GM18511 (cell line): Measurements from ENCODE around the gene GCSAM.

ENCODE experiments used
- ATAC-seq: cut with Tn5 transposase; IDR thresholded peaks from one replicate; pipeline ENCODE4 v1.9.1; 2021; ENCODE audit warnings: mild to moderate bottlenecking, moderate library complexity; ENCODE audit not compliant: unreplicated experiment

Gene GCSAM

DNA sequence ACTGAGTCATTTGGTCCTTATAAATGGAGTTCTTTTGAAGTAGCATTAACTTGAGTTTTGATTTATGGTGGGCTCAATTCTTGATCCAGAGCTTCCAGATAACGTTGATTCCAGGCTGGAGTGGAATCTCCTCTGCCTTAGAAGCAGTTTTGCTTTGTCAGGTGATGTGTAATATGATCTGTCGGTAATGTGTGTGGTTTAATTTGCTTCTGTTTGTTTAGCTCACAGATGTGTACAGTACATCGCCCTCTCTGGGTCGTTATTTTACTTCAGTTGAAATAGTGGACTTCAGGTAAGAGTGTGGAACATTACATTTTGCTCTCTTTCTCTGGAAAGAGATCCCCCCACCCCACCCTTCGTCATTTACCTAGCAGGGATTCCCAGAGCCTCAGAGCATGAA, 23.7 kb downstream of the GCSAM start:
- ATAC-seq = no peak

DNA sequence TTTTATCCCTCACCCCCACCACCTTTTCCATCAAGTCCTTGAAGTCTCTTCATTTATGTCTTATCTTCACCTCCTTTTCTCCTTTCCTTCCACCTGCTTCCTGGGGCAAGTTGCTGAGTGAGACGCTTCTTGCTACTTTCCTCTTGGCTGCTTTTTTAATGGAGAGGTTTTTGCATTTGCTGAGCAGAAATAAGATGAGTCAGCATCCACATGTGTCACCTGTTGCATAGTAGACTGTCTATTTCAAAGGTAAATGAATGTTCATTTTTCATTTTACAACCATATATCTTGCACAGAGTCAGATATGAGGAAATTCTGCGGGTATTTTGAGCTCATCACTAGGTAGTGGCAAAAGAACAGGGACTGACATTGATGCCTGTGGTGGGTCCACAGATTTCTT, 28.3 kb downstream of the GCSAM start:
- ATAC-seq = no peak

DNA sequence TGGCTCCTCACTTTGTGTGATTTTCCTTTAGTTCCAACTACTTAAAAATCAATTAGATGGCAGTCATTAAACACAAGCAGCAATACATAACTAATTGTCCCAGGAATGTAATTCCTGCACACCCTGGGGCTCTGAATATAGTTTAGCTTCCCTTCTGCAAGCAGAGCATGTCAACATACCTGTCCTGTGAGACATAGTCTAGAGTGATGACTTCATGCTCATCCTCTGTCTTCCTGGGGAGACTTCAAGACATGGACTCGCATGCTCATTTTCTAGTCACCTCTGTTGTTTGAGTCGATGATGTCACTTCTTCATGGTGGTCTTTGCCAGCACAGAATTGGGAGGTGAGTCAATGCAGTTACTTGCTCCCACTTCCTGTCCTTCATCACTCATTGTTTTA, 31.1 kb downstream of the GCSAM start:
- no peak for ATAC-seq

DNA sequence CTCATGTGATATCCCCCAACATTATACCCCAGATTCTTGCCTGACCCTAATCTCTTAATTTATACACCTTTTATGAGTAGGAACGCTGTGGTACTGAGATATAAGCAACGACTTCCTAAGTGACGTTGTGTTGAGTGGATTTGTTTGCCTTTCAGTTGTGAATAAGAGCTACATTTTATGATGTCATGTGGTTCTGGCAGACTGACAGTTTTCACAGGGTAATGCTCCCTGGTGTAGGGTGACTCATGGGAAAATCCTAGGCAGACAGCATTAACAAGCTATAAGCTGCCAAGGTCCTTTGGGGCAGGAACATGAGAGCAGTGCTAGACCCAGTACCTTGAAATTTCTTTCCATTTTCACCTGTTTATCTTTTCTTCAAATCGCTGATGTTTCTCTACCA, 35.7 kb downstream of the GCSAM start:
- peak; percentile 66 for ATAC-seq

DNA sequence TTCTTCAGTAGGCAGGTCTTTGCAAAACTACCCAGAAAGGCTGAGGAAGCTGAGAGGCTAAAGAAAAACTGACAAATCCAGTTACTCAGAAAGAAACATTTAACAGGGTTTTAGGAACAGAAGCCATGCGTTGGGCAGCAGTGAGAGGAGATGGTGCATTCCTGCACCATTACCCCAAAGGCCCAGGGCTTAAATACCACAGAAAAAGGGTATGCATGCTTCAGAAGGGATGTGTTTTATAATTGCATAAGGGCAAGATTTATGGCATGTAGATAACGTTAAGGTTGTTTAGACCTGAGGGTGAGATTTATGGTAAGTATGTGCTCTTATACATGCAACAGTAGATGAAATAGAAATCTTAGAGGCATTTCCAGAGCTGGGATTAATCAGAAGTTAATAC, 36.9 kb downstream of the GCSAM start:
- ATAC-seq = no peak

DNA sequence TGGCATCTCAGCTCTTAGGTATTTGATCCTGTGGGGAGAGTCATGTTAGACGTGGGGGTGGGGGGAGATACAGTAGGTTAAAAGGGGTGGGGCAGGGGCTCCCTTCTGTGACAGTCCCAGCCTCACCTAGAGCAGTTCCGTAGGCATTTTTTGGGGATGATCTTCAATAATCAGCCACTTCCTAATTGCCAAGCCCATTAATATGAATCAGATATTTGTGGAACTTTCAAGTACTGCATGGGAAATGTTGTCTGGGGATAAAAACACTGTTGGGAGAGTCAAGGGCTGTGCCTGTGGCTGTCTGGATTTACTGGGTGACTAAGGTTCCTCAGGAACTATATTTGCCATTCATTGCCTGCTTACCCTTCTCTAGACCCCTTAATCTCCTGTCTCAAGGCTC, 37.3 kb downstream of the GCSAM start:
- ATAC-seq = no peak

DNA sequence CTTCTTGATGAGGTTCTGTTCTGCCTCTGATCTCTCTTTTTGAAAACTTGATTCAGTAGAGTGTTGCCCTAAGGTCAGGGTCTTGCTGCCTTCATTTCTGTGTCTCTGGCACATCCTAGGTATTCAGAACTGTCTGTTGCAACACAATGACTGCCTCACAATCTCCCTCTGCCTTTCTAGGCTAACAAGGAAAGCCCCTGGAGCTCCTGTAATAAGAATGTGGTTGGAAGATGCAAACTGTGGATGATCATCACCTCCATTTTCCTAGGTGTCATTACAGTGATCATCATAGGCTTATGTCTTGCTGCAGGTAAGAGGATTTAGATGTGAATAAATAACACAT, 39.9 kb downstream of the GCSAM start:
- ATAC-seq = no peak

DNA sequence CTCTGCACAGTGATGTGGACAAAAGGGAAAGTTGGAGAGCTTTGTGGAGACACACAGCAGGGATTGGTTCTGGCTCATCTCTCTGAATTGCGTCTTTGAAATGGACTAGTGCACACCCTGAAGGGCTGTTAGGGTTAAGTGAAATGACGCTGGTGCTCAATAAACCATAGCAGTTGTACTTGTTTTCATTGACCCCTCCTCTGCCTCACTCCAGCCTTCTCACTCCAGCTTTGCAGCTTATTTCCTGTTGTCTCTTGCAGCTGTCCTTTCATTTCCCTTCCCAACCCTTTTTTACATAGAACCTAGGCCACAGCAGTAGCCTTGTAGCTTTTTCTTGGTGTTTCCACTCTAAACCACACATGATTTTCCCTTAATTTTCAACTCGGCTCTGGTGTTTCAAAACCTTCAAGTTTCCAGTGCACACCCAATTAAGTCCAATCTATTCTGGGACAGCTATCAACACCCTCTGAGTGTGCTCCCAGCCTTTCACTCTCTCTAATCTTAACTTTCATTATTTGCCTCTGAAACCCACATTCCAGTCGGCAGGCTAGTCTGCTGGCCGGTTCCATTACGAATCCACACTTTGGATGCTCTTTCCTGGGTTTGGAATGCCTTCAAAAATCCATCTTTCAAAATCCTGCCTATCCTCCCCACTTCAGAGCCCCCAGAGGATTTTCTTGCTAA, 40.4 kb downstream of the GCSAM start:
- ATAC-seq = peak; percentile 51

DNA sequence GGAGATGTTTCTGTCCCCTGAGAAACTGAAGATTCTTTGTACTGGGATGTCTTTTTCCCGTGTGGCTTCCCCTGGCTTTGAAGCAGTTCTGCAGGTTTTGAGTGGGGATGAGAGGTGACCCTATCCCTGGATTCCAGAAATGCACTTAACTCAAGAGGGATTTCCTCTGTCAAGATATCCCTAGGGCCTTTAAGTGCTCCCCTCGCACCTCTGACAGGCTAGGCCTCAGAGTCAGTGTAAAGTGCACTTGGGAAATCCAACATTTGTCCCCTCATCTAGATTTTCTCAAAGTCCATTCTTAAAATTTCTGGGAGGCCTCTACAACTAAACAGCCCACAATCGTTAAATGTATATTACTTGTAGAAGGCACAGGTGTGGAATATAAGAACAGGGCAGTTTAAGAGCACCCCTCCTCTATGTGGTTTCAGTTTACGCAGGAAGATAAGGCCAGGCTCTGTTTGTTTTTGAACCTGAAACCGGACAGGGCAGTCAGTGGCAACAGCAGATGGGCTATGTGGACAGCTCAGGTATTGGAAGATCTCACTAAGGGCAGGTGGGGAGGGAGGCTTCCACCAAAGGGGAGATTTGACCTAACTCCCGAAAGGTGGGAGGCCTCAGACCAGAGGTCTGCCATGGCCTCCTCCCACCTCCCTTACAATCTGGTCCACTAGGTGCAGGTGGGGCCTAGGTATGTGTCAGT, 42.0 kb downstream of the GCSAM start:
- ATAC-seq = no peak

DNA sequence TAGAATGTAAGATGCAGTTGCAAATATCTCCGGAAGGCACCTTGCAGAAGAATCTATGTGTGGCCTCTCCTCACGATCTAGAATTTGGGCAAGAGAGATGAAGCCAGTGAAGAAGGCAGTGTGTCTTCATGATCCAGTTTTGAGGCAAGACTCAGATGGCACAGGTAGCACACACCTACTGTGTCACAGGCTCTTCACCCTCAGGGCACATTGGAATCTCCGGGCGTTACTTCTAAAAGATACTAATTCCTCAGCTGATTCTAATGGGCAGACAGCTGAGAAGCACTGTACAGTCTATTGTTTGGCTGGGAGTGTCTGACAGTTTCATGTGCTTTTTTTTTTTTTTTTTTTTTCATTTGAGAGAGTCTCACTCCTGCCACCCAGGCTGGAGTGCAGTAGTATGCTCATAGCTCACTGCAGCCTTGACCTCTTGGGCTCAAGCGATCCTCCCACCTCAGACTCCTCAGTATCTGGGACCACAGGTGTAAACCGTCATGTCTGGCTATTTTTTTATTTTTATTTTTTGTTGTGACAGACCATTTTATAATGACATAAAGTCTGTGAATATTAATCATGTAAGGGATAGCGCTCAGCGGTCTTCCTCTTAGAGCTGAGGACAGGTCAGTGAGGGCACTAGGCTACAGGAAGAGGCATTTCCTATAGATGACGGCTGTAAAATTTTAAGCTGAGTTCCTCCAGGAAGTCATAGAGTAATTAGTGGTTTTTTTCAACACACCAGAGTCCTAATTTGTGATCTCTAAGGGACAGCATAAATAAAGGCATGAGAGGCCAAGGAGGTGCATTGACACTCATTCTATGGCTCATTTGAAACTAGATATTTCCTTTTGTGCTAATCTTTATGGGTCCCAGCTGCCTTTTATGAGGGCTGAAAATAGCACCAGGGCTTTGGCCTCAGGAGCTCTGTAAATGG, 42.8 kb downstream of the GCSAM start:
- ATAC-seq = no peak

DNA sequence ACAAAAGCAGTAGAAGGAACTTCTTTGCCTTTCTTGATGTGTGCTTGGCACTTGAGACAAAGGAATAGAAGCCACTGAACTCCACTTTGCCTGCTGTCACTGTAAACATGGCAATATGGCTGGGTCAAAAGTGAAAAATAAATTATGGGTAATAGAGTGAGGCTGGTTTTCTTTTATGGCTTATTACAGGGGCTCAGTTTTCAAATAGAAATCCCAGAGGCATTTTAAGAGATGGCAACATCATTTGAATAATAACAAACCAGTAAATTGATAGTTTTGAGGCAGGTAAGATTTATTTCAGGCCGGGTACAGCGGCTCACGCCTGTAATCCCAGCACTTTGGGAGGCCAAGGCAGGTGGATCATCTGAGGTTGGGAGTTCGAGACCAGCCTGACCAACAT, 44.1 kb downstream of the GCSAM start:
- no peak for ATAC-seq

DNA sequence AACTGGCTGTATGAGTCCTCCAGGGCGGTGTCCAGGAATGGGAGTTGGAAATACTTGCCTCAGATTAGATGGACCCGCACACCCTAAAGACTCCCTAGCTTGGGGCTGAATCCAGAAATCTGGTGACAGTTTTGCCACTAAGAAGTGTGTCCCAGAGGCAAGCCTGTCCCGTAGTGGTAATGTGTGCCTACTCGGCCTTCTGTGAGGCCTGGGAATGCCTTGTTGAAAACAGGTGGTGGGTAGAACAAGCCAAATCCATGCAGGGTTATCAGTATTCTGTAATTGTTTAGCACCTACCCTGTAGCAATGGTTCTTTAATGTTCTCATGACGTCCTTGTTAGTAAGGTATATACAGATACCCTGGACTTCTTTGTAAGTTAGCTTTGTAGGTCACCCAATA, 45.3 kb downstream of the GCSAM start:
- ATAC-seq = no peak

DNA sequence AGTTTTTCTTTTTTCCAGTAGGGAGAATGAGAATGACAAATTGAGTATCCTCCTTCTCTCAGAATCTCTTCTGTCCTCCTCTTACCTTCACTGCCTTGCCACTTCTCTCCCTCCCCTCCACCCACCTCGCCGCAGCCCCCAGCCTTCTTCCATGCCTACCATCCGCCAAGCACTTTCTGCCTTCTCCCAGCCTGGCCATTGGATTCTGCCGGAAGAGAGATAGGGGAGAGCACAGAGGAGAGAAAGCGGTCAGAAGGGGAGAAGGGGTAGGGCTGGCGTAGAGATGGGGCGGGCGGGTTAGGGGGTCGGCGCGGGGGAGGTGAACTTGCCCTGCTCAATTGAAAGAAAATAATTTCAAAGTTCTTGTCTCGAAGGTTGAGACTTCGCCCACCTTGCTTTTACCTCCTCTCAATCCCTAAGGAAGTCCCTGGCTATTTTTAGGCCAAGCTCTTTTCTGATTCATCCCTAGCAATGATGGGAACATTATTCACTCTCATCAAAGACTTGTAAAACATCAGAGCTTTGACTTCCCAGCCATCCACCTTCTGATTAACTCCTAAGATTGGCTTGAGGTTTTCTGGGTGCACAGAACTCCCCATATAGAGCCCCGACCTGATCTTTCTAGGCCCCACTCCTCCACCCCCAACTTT, 46.0 kb downstream of the GCSAM start:
- ATAC-seq = no peak

DNA sequence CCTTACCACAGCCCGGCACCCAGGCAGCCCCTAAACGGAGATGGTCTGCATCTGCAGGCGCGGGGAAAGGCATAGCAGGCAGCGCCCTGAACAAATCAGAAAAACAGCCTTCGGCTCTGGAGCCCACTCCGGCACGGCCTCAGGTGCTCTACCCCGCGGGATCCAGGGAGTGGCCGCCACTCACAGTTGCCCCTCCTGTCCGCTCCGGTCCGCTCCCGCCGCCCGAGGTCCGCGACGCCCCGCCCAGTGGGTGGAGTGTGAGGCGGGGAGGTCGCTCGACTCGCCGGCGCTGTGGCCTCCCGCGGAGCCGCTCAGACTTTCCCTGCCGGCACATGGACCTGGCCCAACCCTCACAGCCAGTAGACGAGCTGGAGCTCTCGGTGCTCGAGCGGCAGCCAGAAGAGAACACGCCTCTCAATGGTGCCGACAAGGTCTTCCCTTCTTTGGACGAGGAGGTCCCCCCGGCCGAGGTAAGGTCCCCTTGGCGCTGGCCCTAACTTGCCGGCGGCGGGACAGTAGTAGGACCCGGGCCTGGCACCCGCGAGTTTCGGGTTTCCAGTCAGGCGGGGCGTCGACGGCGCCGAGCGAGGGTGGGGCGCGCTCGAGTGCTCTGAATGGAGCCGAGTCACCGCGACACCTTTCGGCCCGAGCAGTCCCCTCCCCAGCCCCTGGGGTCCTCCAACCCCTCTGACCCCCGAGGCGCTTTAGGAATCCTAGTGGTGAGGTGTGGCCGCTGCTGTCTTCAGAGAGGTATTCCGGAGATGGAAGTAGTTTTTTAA, 46.8 kb downstream of the GCSAM start, which contains the start of gene C3orf52:
TSS of gene C3orf52 (plus strand) at position 314 of the 779 bp plus-strand sequence. CDS start at position 333, 19 bp downstream.
- ATAC-seq = peak; percentile 86

DNA sequence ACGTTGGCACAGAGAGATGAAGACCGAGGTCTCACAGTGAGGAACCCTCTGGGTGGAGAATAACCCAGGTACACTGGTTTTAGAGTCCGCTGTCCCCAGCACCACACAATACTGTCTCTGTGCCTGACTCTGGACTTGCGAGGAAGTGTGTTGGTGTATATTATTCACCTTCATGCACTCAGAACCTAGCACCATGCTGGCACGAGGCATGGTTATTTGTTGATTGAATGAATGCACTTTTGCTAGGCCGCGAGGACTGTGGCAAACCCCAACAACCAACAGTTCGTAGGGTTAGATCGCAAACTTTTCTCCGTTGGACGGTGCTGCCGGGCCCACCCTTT, 47.3 kb downstream of the GCSAM start:
- ATAC-seq = peak; percentile 9

DNA sequence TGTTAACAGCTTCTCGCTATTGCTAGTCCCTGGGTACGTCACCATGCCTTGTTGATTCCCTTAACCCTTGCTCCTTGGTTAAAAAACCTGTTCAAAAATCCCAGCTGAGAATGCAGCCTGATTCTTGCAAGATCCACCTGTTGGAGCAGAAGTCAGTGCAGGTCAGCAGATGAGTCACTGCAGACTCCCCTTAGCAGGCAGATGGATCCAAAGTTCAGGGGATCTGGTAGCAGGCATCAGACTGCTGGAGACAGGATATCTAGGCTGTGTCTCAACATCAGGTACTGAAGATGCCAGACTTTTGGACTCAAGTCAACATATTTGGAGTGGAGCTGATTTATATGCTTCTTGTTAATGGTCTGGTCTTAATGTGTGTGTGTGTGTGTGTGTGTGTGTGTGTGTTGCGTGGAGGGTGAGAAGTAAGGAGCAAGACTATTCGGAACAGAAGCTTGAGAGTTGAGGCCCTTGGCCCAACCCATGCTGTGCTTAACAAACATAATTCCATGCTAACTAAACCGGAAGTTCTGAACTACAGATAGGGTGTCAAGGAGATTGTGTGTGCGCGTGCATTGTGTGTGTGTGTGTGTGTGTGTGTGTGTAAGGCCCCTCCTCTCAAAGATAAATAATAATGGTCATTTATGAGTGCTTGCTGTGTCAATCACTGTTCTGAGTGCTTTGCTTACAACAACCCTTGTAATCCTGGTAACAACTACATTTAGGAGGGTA, 47.9 kb downstream of the GCSAM start:
- no peak for ATAC-seq

DNA sequence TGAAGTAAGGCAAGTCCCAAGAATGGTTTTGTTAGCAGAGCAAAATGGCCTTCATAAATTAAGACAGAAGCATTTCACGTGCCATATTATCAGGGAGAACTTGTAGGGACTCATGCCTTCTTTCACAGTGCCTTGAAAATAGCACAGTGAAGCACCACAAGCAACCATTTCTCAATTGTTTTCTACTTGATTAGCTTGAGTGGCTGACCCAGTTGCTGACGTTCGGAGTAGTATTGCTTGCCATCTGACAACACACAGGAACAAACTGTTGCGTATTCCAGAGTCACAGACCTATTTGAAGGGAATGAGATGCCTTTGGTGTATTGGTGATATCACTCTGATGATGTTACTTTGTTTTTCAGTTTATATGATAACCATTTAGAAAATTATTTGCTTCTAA, 49.8 kb downstream of the GCSAM start:
- ATAC-seq = no peak

DNA sequence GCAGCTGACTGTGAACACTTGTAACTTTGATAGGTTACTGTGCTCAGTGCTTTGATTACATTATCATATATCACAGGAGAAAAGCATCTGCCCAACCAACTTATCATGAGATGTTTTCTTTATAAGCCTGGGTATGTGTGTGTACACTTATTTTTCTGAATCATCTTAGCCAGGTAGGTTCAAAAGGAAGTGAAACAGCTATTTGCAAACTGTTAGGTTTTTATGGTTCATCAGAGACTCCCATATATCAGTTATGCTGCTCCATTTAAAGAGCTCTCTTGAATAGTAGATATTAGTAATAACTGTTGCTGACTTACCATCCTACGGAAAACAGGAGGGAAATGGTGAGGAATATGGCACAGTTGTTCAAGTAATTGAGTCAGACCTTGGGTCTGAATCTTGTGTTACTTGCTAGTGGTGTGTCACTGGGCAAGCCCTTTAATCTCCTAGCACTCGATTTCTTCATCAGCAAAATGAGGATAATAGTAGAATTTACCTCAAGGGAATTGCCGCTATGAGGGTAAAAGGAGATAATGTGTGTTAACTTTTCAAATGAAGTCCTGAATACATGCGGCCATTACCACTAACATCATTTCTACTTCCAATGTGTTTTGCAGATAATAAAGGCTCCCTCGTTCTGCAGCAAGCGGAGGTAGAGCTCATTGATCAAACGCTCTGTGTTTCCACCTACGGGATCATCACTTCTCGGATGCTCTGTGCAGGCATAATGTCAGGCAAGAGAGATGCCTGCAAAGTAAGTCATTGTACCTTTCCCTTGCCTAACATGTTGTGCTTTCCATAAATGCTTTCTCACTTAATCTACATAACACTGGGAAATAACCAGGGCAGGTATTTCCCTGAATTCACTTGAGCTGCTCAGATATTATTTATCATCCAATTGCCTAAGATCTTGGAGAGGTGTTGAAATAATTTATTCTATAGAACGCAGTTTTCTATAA, 54.6 kb downstream of the GCSAM start:
- peak; percentile 49 for ATAC-seq
